ENCODE results near the gene HES5.

HES5 gene

GRCh38 chr1:2523191-2523890, 6.7 kb downstream of the HES5 start:
- Histone ChIP-seq H3K27me3 (ENCODE audit: control insufficient read depth, insufficient read depth, low read length) (peaks cover 15% of the 10 kb centered on the region), H3K4me1 (ENCODE audit: control insufficient read depth, insufficient read depth, low read length) (peaks cover 7% of the 10 kb centered on the region; the same call in 1 of the 2 replicates), H3K36me3 (ENCODE audit: control insufficient read depth, insufficient read depth, low read length) (peaks cover 27% of the 10 kb centered on the region), H3K27ac (ENCODE audit: low read length) (no peak overlapping the region), H3K4me3 (ENCODE audit: low read length) (no peak overlapping the region), H3K9me3 (ENCODE audit: control insufficient read depth, insufficient read depth, low read length) (no peaks in the 10 kb centered on the region)
- no peak for DNase-seq (ENCODE audit: low read depth, low spot score)
- no CpG with 5 or more reads among the region's 32 CpGs for WGBS (ENCODE audit: insufficient coverage, insufficient read length)

GRCh38 chr1:2522230-2522629, 7.8 kb downstream of the HES5 start:
- no CpG with 5 or more reads among the region's 7 CpGs for WGBS (ENCODE audit: insufficient coverage, insufficient read length)
- DNase-seq (ENCODE audit: low read depth, low spot score): no peak
- peaks cover 5% of the 10 kb centered on the region; the same call in 1 of the 2 replicates for H3K27me3 ChIP-seq (ENCODE audit: control insufficient read depth, insufficient read depth, low read length)
- H3K4me3 ChIP-seq (ENCODE audit: low read length): no peak overlapping the region
- no peaks in the 10 kb centered on the region for H3K9me3 ChIP-seq (ENCODE audit: control insufficient read depth, insufficient read depth, low read length)
- no peak overlapping the region for H3K27ac ChIP-seq (ENCODE audit: low read length)
- peaks cover 7% of the 10 kb centered on the region; the same call in 1 of the 2 replicates for H3K4me1 ChIP-seq (ENCODE audit: control insufficient read depth, insufficient read depth, low read length)
- H3K36me3 ChIP-seq (ENCODE audit: control insufficient read depth, insufficient read depth, low read length): peaks cover 36% of the 10 kb centered on the region

- Histone ChIP-seq H3K4me1 (ENCODE audit: control insufficient read depth, insufficient read depth, low read length) (peaks cover 2% of the 10 kb centered on the region; the same call in 1 of the 2 replicates), H3K36me3 (ENCODE audit: control insufficient read depth, insufficient read depth, low read length) (peaks cover 39% of the 10 kb centered on the region), H3K4me3 (ENCODE audit: low read length) (no peak overlapping the region), H3K9me3 (ENCODE audit: control insufficient read depth, insufficient read depth, low read length) (no peaks in the 10 kb centered on the region), H3K27ac (ENCODE audit: low read length) (no peak overlapping the region), H3K27me3 (ENCODE audit: control insufficient read depth, insufficient read depth, low read length) (no peaks in the 10 kb centered on the region)
- no peak for DNase-seq (ENCODE audit: low read depth, low spot score)
- no CpG with 5 or more reads among the region's 21 CpGs for WGBS (ENCODE audit: insufficient coverage, insufficient read length)
These were observed 9.3 kb downstream of the HES5 start for GRCh38 chr1:2520806-2521205.

GRCh38 chr1:2520206-2520605, 9.9 kb downstream of the HES5 start:
- H3K9me3 ChIP-seq (ENCODE audit: control insufficient read depth, insufficient read depth, low read length): no peaks in the 10 kb centered on the region
- H3K27me3 ChIP-seq (ENCODE audit: control insufficient read depth, insufficient read depth, low read length): no peaks in the 10 kb centered on the region
- H3K27ac ChIP-seq (ENCODE audit: low read length): no peak overlapping the region
- no peak overlapping the region for H3K4me3 ChIP-seq (ENCODE audit: low read length)
- DNase-seq (ENCODE audit: low read depth, low spot score): no peak
- WGBS (ENCODE audit: insufficient coverage, insufficient read length): no CpG with 5 or more reads among the region's 20 CpGs
- H3K4me1 ChIP-seq (ENCODE audit: control insufficient read depth, insufficient read depth, low read length): peaks cover 2% of the 10 kb centered on the region; the same call in 1 of the 2 replicates
- H3K36me3 ChIP-seq (ENCODE audit: control insufficient read depth, insufficient read depth, low read length): peaks cover 42% of the 10 kb centered on the region

- H3K36me3 ChIP-seq (ENCODE audit: control insufficient read depth, insufficient read depth, low read length): peaks cover 42% of the 10 kb centered on the region
- no peaks in the 10 kb centered on the region for H3K9me3 ChIP-seq (ENCODE audit: control insufficient read depth, insufficient read depth, low read length)
- no peak for DNase-seq (ENCODE audit: low read depth, low spot score)
- no peaks in the 10 kb centered on the region for H3K27me3 ChIP-seq (ENCODE audit: control insufficient read depth, insufficient read depth, low read length)
- H3K4me3 ChIP-seq (ENCODE audit: low read length): no peak overlapping the region
- no CpG with 5 or more reads among the region's 30 CpGs for WGBS (ENCODE audit: insufficient coverage, insufficient read length)
- no peak overlapping the region for H3K27ac ChIP-seq (ENCODE audit: low read length)
- H3K4me1 ChIP-seq (ENCODE audit: control insufficient read depth, insufficient read depth, low read length): no peaks in the 10 kb centered on the region; the same call in 1 of the 2 replicates
These were observed 10.3 kb downstream of the HES5 start for GRCh38 chr1:2519729-2520128.

- no peaks in the 10 kb centered on the region; the same call in 1 of the 2 replicates for H3K4me1 ChIP-seq (ENCODE audit: control insufficient read depth, insufficient read depth, low read length)
- H3K9me3 ChIP-seq (ENCODE audit: control insufficient read depth, insufficient read depth, low read length): no peaks in the 10 kb centered on the region
- no peak overlapping the region for H3K27ac ChIP-seq (ENCODE audit: low read length)
- H3K36me3 ChIP-seq (ENCODE audit: control insufficient read depth, insufficient read depth, low read length): peaks cover 43% of the 10 kb centered on the region
- H3K27me3 ChIP-seq (ENCODE audit: control insufficient read depth, insufficient read depth, low read length): no peaks in the 10 kb centered on the region
- no CpG with 5 or more reads among the region's 25 CpGs for WGBS (ENCODE audit: insufficient coverage, insufficient read length)
- no peak overlapping the region for H3K4me3 ChIP-seq (ENCODE audit: low read length)
- DNase-seq (ENCODE audit: low read depth, low spot score): no peak
These were observed 10.9 kb downstream of the HES5 start for GRCh38 chr1:2519029-2519685.

- WGBS (ENCODE audit: insufficient coverage, insufficient read length): no CpG with 5 or more reads among the region's 26 CpGs
- Histone ChIP-seq H3K27ac (ENCODE audit: low read length) (no peak overlapping the region), H3K27me3 (ENCODE audit: control insufficient read depth, insufficient read depth, low read length) (no peaks in the 10 kb centered on the region), H3K4me1 (ENCODE audit: control insufficient read depth, insufficient read depth, low read length) (no peaks in the 10 kb centered on the region; the same call in 1 of the 2 replicates), H3K36me3 (ENCODE audit: control insufficient read depth, insufficient read depth, low read length) (peaks cover 50% of the 10 kb centered on the region), H3K9me3 (ENCODE audit: control insufficient read depth, insufficient read depth, low read length) (no peaks in the 10 kb centered on the region), H3K4me3 (ENCODE audit: low read length) (no peak overlapping the region)
- no peak for DNase-seq (ENCODE audit: low read depth, low spot score)
These were observed 11.5 kb downstream of the HES5 start for GRCh38 chr1:2518528-2518927.

GRCh38 chr1:2517966-2518365, 12.1 kb downstream of the HES5 start:
- DNase-seq (ENCODE audit: low read depth, low spot score): no peak
- Histone ChIP-seq H3K27ac (ENCODE audit: low read length) (no peak overlapping the region), H3K4me3 (ENCODE audit: low read length) (no peak overlapping the region), H3K9me3 (ENCODE audit: control insufficient read depth, insufficient read depth, low read length) (no peaks in the 10 kb centered on the region), H3K36me3 (ENCODE audit: control insufficient read depth, insufficient read depth, low read length) (peaks cover 54% of the 10 kb centered on the region), H3K27me3 (ENCODE audit: control insufficient read depth, insufficient read depth, low read length) (no peaks in the 10 kb centered on the region), H3K4me1 (ENCODE audit: control insufficient read depth, insufficient read depth, low read length) (no peaks in the 10 kb centered on the region; the same call in 1 of the 2 replicates)
- no CpG with 5 or more reads among the region's 17 CpGs for WGBS (ENCODE audit: insufficient coverage, insufficient read length)

GRCh38 chr1:2516946-2517345, 13.1 kb downstream of the HES5 start:
- no CpG with 5 or more reads among the region's 14 CpGs for WGBS (ENCODE audit: insufficient coverage, insufficient read length)
- Histone ChIP-seq H3K4me3 (ENCODE audit: low read length) (no peak overlapping the region), H3K36me3 (ENCODE audit: control insufficient read depth, insufficient read depth, low read length) (peaks cover 56% of the 10 kb centered on the region), H3K27ac (ENCODE audit: low read length) (no peak overlapping the region), H3K4me1 (ENCODE audit: control insufficient read depth, insufficient read depth, low read length) (no peaks in the 10 kb centered on the region; the same call in 1 of the 2 replicates), H3K9me3 (ENCODE audit: control insufficient read depth, insufficient read depth, low read length) (no peaks in the 10 kb centered on the region), H3K27me3 (ENCODE audit: control insufficient read depth, insufficient read depth, low read length) (no peaks in the 10 kb centered on the region)
- DNase-seq (ENCODE audit: low read depth, low spot score): no peak

GRCh38 chr1:2516124-2516523, 13.9 kb downstream of the HES5 start:
- WGBS (ENCODE audit: insufficient coverage, insufficient read length): no CpG with 5 or more reads among the region's 17 CpGs
- H3K27me3 ChIP-seq (ENCODE audit: control insufficient read depth, insufficient read depth, low read length): no peaks in the 10 kb centered on the region
- H3K4me3 ChIP-seq (ENCODE audit: low read length): no peak overlapping the region
- no peak overlapping the region for H3K27ac ChIP-seq (ENCODE audit: low read length)
- peaks cover 58% of the 10 kb centered on the region for H3K36me3 ChIP-seq (ENCODE audit: control insufficient read depth, insufficient read depth, low read length)
- DNase-seq (ENCODE audit: low read depth, low spot score): no peak
- no peaks in the 10 kb centered on the region; the same call in 1 of the 2 replicates for H3K4me1 ChIP-seq (ENCODE audit: control insufficient read depth, insufficient read depth, low read length)
- H3K9me3 ChIP-seq (ENCODE audit: control insufficient read depth, insufficient read depth, low read length): no peaks in the 10 kb centered on the region

Measured in iPS DF 6.9 (cell line).